Fibroblast of skin of back (primary cell): ENCODE data around the gene TGFBI.
"Not testable (repeated sequence)": the region's sequence is repeated elsewhere in the genome, so short reads cannot be mapped to it uniquely, and the experiment has no call there.

ENCODE experiments used
- DNase-seq: peaks from one replicate; pipeline ENCODE4 v3.0.0-alpha.2; 2013

Gene TGFBI

DNA sequence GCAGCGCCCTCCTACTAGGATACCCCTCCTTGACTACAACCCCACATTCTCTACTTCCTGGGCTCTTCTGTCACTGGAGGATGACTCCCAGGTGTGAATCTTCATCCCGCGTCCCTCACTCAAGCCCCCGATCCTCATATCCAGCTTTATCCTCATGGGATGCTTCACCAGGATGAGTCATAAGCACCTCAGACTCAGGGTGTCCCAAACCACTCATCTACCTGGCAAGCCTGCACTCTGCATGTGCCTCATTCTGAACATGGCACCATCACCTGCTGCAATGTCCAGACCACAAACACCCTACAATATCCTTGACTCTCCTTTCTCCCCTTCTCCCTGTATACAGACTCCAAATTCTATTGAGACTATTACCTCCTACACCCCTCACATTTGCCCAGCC, 1.5 kb upstream of the TGFBI start:
- DNase-seq = no peak

DNA sequence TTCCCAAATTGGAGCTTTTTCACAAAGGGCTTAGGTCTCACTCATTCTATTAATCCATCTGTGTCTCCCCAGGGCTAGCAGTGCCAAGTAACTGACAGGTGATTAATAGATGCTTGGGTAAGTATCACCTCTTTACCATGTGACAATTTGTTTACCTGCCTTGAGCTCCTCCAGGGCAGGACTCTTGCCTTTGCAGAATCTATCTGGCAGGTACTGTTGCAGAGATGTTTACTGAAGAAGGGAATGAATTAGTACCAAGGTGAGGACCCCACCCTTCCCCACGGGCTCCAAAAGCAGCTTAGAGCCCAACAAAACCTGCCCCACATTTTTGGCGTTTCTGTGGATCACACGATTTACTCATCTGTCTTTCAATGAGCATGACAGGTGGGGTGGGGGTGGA, 698 bp upstream of the TGFBI start:
- DNase-seq = no peak

DNA sequence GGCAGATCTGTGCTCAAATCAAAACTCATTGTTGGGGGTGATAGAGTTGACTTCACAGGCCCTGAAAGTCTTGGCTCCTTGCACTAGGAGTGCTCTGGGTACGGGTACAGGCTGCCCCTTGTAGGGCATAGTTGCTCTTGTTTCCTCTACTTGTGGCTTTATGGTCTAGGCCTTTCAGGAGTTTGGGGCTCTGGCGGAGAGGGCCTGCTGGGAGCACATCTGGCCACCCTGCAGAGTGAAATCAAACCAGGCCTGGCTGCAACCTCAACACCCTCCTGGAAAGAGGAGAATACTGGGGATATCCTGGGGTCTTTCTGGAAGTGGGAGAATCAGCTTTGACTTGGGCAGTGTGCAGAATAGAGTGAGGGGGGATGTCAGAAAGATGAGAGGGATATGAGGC, 1.5 kb downstream of the TGFBI start:
- no peak for DNase-seq

DNA sequence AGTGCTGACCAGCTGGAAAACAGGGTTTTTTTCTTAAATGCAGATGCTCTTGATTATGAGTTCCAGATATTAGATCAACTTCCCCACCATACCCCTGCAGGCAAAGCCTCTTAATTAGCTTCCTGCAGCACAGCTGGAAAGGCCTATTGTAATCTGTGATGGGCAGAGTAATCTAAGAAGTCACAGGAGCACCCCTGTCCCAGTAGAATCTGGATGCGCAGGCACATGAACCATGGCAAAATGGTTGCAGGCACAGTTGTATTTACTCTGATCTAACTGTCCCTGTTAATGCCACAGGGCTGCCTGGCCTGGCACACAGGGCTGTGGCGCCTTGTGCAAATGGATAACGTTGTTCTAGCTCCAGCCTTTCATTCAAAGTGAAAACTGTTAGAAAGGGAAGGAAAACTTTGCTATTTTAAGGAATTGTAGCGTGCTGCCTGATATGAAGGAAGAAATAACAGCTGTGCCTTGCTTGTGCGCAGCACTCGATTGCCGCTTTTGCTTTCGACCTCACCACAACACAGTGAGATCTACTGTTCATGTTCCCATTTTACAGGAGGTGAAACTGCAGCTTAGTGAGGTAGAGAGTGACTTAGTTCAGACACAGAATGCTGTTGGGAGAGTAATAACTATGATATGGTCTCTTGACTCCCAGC, 2.3 kb downstream of the TGFBI start:
- DNase-seq = no peak

DNA sequence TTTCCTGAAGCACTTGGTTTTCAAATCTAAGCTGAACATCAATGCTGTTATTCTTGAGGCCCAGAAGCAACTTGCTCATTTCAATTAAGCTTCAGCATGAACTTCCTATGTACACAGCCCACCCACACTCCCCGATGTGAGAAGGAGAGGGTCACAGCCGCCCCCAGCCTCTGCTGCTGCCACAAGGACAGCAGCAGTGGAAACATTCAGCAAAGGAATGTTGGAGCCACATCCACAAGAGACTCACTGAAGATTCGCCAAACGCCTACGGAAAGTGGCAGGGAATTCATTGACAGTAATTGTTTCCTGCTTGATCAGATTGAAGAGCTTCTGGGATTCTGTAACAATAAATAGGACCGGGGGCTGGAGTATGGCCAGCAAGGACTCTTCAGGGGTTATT, 2.9 kb downstream of the TGFBI start:
- DNase-seq = no peak

DNA sequence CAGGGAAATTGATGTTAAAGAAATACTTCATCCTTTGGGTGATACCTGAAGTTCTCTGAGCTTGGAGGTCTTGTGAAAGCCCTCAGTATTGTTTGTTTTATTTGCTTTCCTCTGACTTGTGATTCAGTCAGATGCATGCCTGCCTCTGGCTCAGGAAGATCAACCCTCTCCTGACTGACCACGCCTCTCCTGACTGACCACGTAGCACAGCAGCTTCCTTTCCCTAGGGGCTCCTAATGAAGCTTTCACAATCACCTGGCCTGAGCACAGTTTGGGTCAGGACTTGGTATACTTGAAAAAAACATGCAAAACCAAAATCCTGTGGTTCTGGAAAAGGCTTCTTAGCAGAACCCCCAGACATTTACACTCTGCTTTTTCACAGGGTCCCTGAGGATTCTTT, 3.8 kb downstream of the TGFBI start:
- peak; percentile 61 for DNase-seq

DNA sequence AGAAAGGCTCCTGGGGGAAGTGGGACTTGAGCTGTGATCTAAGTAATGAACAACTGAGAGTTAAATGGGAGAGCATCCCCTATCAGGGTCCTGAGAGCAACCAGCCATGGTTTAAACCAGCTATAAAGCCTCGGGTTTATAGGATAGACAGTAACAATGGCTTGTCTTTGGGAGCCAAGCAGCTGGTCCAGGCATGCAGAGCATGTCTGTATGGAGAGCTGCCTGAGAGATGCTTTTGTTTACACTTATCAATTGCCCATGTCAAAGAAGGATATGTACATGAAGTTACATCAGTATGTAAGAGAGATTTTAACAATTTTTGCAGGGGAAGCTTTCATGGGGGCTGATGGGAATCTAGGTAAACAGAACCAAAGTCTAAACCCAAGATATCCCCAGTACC, 4.4 kb downstream of the TGFBI start:
- DNase-seq = no peak

DNA sequence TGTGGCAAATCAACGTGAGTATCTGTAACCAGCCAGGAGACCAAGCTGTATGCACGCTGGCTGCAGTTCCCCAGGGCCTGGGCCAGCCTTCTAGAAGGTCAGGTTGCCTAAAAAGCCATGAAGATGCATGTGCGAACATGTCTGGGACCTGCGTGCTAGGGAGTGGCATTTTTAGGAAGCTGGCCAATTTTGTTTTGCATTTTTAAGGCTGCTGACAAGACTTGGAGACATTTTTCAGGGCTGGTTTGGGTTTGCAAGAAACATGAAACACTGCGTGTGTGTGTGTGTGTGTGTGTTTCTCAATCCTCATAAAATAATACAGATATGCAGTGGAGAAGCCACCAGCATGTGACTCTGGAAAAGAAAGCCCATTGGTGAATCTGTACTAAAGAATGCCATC, 5.1 kb downstream of the TGFBI start:
- peak; percentile 56 for DNase-seq

DNA sequence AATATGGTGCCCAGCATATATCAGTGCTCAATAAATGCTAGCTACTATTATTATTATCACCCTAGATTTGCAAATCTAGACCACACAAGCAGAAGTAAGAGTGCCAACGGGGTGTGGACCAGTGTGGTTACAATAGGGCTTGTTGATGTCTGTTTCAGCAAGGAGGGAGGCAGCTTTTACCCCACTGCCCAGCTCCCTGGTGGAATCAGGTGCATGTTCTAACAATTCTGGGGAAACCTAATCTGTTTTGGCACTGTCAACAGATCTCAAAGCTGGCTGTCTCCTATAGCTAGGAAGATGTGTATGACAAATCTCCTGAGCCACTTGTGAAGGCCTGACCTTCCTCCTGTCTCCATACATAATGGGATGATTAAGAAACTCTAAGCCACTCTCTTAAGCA, 5.7 kb downstream of the TGFBI start:
- DNase-seq = no peak

DNA sequence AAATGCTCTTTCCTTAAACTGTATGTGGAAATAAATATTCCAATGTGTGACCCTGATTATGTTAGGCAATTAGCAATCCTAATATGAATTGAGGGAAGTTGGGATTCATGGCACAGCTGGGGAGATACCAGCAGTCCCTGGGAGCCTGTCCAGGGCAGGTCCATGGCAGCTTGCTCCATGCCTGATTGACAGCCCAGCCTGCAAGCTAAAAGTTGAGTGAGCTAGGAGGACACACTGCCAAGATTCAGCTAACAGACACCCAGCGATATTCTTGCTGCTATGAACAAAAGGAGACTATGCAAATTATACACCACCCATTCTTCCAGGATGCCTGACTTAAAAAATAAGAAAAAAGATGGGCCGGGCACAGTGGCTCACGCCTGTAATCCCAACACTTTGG, 6.2 kb downstream of the TGFBI start:
- DNase-seq = no peak

DNA sequence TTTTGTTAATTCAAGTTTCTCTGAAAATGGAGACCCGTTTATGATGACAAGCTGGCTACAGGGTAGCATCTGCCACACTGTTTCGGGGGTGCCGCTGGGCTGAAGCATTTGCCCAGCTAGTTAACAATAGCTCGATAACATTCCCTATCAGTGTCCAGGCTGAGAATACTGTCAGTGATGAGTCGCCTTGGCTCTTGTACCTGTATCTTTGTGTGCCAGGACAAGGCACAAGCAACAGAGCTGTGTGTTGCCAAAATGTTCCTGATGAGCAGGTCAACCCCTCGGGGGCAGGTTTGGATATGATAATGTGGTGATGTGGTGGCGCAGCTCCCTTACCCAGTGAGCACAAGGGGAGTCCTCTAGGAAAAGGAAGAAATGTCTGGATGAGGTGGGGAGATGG, 7.0 kb downstream of the TGFBI start:
- DNase-seq = no peak

DNA sequence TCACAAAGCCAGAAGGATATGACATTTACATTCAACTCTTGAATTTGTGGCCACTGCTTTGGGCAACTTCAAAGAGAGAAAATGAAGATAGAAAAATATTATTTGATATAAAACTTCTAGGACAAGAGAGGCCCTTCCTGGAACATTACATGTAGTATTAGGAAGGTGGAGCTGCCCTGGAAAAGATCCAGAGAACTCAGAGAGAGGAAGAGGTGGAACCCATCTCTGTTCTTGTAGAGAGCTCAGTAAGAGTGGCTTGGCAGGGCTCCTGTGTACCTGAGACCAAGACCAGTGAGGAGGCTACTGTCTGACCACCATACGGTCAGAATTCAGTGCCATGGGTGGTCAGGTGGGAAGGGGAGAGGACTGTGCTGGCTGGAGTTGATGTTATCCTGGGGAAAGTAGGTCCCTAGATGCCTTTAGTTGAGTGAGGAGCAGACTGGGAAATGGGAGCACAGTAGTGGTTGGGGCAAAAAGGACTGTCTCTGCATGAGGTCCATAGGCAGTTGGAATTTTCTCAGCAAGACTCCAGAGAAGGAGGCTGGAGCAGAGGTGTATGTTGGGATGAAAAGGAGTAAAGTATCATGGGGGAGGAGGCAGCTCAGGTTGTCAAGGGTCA, 7.6 kb downstream of the TGFBI start:
- no peak for DNase-seq

DNA sequence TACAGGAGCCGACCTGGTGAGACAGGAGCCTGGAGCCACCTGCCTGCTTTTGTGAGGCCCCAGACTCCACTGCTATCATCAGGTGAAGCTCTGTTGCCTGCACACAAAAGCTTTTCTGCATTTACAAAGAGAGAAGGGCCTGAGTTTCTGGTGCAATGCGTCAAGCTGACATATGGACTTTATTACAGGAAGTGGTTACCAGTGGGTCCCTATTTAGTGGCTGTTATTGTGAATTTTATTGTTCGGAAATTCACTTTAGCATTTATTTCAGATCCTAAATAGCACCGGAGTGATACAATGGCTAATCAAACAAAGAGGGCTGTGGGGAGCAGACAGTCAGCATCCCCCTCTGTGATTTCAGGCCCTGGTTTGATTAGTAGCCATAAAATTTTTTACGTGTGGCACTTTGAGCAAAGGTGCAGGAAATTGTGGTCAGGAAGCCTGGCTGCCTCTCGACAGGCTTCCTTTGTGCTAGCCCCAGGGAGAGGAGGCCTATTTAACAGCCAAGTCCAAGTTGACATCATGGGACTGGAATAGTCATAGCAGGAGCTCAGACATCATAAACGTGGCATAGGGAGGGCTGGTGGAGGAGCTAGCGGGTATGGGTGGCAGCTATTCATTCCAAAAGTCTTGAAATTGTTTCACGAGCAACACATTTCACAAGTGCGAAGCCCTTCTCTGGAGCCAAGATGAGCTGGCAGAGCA, 8.4 kb downstream of the TGFBI start:
- peak; percentile 74 for DNase-seq

DNA sequence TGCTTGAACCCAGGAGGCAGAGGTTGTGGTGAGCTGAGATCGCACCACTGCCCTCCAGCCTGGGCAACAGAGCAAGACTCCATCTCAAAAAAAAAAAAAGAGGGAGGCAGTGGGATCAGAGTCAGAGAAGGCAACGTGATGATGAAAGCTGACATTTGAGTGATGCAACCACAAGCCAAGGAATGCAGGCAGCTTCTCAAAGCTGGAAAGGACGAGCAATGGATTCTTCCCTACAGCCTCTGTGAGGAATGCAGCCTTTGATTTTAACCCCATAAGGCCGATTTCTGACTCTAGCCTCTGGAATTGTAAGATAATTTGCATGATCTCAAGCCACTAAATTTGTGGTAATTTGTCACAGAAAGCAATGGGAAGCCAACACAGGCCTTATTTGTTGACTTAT, 9.8 kb downstream of the TGFBI start:
- DNase-seq = peak; percentile 83

DNA sequence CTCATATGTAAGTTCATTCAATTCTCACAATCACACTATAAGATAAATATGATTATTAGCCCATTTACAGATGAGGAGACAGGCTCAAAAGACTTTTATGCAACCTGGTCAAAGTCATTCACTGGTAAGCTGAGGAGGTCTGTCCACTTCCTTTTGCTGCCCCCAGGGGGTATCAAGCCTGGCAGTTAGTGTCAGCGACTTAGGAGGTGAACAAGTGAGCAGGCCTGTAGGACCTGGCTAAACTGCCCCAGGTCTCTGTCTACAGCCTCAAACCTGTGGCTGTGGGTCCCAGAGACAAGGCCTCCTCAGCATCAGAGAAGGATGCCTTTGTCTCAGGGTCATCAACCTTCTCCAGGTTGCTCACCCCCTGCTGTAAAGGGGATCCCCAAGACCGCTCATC, 10.4 kb downstream of the TGFBI start:
- DNase-seq = no peak

DNA sequence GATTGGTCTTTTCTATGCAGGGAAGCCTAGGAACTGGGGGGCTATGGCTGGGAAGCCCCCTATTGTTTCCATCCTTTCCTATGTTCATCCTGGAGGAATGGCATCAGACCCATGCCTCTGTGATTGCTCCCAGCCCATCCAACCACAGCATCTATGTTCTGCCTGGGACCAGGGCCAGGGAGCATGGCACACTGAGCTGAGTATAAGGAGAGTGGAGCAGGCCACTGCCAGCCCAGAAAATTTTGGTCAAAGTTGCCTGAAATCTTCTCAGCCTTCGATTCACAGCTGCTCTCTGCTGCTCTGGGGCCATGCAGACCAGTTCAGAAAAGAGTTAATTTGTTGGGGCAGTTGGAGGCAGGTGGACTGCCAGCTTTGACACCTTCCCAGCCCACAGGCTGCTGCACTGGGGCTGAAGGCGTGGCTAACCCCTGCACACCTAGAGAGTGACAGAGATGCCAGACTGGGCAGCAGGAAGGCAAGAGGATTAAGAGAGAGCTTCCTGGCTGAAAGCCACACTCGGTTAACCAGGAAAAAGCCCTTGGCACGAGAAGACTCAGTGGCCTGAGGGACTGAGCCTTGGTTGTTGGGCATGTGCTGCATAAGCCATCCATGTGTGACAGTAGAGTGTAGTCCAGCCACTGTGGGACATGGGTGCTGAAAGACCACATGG, 12.1 kb downstream of the TGFBI start:
- no peak for DNase-seq

DNA sequence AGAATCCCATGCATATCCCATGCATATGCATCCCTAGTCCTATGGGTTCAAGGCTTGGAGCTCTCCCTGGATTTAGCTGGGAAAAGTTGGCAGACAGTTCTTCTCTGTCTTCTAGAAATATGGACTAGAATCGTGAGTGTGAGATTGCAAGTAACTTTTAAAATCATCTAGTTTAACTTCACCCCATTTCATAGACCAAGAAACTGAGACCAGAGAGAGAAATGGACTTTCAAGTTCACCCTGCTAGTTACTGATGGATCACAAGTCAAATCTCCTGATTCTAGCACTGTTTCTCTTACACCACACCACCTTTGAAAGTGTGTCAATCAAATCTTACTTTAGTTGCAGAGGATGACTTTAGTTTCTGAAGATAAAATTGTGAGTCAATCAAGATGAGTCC, 13.4 kb downstream of the TGFBI start:
- DNase-seq = no peak

DNA sequence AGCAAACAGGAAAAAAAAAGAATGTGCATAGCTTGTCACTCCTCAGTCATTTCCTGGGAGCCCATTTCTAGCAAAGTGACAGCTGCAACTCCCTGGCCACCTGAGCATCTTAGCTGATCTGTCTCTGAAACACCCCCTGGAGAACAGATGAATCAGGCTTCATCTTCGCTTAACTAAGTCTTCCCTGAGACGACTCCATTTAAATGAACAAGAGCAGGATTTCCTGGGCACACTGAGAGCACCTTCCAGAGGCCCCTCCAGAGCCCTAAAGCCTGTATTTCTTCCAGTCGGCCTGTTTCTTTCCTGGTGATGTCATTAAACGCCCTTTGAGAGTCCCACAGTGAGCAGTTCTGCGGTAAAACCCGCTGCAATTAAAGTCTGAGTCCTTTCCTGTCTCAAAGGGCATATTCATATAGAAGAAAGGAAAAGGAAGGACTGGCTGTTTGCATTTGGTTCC, 13.9 kb downstream of the TGFBI start:
- DNase-seq = no peak

DNA sequence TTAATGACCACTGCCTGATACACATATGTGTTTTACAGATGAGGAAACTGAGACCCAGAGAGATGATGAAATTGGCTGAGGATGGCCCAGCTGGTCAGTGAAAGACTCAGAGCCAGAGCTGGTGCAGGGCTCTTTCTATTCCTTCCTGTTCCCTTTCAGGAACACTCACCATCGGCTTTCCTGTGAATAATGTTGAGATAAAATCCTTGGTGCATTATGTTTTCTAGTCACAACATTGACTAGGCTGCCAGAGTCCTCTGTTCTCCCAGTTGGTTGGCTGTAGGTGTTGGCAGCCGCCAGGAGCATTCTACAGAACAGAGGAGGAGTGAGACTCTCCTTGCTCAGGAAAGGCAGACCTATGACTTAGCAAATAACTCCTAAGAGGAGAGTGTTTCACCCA, 14.8 kb downstream of the TGFBI start:
- DNase-seq = no peak

DNA sequence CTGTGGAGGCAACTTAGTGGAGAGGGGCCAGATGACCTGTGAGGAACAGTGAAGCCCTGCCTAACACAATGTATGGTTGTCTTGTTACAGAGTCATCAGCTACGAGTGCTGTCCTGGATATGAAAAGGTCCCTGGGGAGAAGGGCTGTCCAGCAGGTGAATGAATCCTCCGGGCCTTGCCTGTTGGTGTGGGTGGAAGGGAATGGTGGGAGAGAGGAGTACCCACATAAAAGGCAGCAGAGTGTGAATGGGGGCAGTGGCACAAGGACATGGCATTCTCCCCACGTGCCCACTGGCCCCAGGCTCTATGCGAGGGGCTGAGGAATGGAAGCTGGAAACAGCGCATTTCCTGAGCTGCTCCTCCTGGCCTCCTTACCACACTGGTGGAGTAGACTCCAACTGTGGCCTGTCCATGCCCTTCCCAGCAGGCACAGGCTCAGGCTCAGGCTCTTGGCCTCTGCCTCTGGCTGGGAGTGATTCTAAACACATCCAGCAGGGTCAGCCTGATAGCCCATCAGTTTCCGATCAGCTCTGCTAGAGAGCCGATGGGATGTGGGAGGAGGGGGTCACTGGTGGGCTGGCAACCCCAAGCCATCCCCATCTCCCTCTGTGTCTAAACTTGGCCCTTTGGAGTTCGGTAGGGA, 15.3 kb downstream of the TGFBI start:
- DNase-seq = no peak

DNA sequence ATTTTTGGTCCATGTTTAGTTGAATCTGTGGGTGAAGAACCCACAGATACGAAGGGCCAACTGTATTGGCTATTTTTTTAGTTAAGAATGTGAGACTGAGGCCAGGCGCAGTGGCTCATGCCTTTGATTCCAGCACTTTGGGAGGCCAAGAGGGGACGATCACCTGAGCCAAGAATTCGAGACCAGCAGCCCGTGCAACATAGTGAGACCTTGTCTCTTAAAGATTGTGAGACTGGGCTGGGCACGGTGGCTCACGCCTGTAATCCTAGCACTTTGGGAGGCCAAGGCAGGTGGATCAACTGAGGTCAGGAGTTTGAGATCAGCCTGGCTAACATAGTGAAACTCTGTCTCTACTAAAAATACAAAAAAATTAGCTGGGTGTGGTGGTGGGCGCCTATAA, 16.2 kb downstream of the TGFBI start:
- not testable (repeated sequence) for DNase-seq

DNA sequence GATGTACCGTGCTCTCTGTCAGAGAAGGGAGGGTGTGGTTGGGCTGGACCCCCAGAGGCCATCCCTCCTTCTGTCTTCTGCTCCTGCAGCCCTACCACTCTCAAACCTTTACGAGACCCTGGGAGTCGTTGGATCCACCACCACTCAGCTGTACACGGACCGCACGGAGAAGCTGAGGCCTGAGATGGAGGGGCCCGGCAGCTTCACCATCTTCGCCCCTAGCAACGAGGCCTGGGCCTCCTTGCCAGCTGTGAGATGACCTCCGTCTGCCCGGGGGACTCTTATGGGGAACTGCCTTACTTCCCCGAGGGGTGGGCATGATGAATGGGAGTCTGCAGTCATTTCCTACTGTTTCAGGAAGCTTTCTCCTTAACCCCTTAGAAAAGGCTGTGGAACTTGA, 17.5 kb downstream of the TGFBI start:
- DNase-seq = no peak

DNA sequence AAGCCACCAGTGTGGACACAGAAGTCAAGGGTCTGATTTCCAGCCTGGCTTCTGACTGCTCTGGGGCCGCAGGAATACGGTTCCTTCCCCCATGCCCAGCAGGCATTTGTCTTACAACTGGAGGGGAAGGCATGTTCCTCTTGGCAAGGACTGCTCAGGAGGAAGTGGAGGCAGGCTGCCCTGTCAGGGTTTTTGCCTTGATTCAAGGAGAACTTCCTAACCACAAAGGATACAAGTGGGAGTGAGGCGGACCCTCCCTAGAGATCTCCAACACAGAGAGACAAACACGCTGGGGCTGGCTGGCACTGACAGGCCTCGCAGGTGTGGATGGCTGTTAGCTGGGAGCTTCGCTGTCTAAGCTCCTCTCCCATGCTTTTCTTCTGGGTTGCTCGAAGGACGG, 19.1 kb downstream of the TGFBI start:
- DNase-seq = no peak
